Stimulated activated CD8-positive, alpha-beta memory T cell treated with anti-CD3 and anti-CD28 coated beads, Interleukin-12 subunit alpha, Interleukin-12 subunit beta, amount 100 ng/mL, for 24 hours (primary cell): ENCODE results near the gene DCAF12L1.

Source experiments
- DNase-seq: peaks from one replicate; pipeline ENCODE4 v3.0.0-alpha.2; 2020; ENCODE audit errors: extremely low read depth

Gene DCAF12L1

GRCh38 chrX:126552313-126553022, at the start of gene DCAF12L1:
DCAF12L1 (minus strand) TSS chrX:126552814; CDS start chrX:126552608, 206 bp downstream.
- DNase-seq: no peak

- no peak for DNase-seq
Observed at GRCh38 chrX:126580877-126581276, 28.3 kb upstream of the DCAF12L1 start.

- no peak for DNase-seq
Observed at GRCh38 chrX:126575911-126576310, 23.3 kb upstream of the DCAF12L1 start.

- no peak for DNase-seq
Observed at GRCh38 chrX:126557151-126557550, 4.5 kb upstream of the DCAF12L1 start.

- DNase-seq: no peak
Observed at GRCh38 chrX:126551725-126552312, 795 bp downstream of the DCAF12L1 start.

- DNase-seq: no peak
Observed at GRCh38 chrX:126551306-126551705, 1.3 kb downstream of the DCAF12L1 start.

GRCh38 chrX:126550816-126551215, 1.8 kb downstream of the DCAF12L1 start:
- no peak for DNase-seq

GRCh38 chrX:126509923-126510322, 42.7 kb downstream of the DCAF12L1 start:
- DNase-seq: no peak
